Body of pancreas (tissue), 4 donors: ENCODE data around the gene RER1. TPM values are rescaled to one million over a fixed set of nuclear protein-coding genes. Genes with fewer than 3 reads are reported as not detected.

Source experiments
- ATAC-seq: fragments of 150-250 bp; one replicate; pipeline ENCODE4 v1.9.1; 2016
- DNase-seq, 4 donors: peaks; one replicate each; pipeline ENCODE4 v3.0.0-alpha.2; 2019
- H3K27ac ChIP-seq, 4 donors: fragments of 200-600 bp; sonication (generic); 1 replicate in 3 of 4; 2 replicates in 1 of 4; pipeline versions ENCODE4 v1.5.1 to v1.6.1; 2016 to 2019; ENCODE audit warnings: mild to moderate bottlenecking in 1 of 4, mixed read lengths in 1 of 4, moderate library complexity in 1 of 4
- H3K27me3 ChIP-seq, 2 donors: fragments of 200-600 bp; sonication (generic); one replicate each; pipeline ENCODE4 v1.6.0; 2016; ENCODE audit warnings: mild to moderate bottlenecking in 1 of 2
- H3K36me3 ChIP-seq, 2 donors: fragments of 200-600 bp; sonication (generic); replicated peaks in 1 of 2; 2 replicates each; pipeline ENCODE4 v1.5.1; 2016; ENCODE audit warnings: low read depth in 2 of 2; ENCODE audit not compliant: insufficient read depth in 1 of 2
- H3K4me1 ChIP-seq: fragments of 200-600 bp; sonication (generic); one replicate; pipeline ENCODE4 v1.6.0; 2016
- H3K4me3 ChIP-seq, 2 donors: fragments of 200-600 bp; sonication (generic); 1 replicate in 1 of 2; 2 replicates in 1 of 2; pipeline ENCODE4 v1.5.1; 2016 to 2019
- H3K9me3 ChIP-seq, 3 donors: fragments of 200-600 bp; sonication (generic); 1 replicate in 2 of 3; 2 replicates in 1 of 3; pipeline ENCODE4 v1.5.1; 2016
- CTCF ChIP-seq, 7 experiments: fragments of 450-650 bp in 4 of 7; fragments of 200-600 bp in 3 of 7; sonication (generic) in 3 of 7; IDR thresholded peaks; one replicate each; pipeline ENCODE4 v1.5.1; 2016 to 2019; ENCODE audit warnings: antibody characterized with exemption in 7 of 7
- POLR2A ChIP-seq, 3 donors: fragments of 450-650 bp; IDR thresholded peaks; one replicate each; pipeline ENCODE4 v1.6.1; 2016; ENCODE audit warnings: antibody characterized with exemption in 3 of 3, mild to moderate bottlenecking in 2 of 3
- WGBS, 2 donors: methylation state at CpG; one replicate each; pipeline ENCODE4 v1.1.5; 2017; 5-methylcytosine and 5-hydroxymethylcytosine counted together
- intact Hi-C: fragments of 100-400 bp; cut with DNase I; formaldehyde crosslinking; loops from one replicate; pipeline ENCODE4 v1.15.1; 2023
- total RNA-seq, 2 donors: library from RNA; depleted of rRNA; stranded (reverse); fragments of >200 nt; gene quantifications; one replicate each; pipeline ENCODE4 v1.1.0, GENCODE V29; 2016

The RER1 gene
- total RNA-seq, 2 donors from 2014 or later, result 50.3 to 57.7 TPM

- ATAC-seq, result no peak
- no peak overlapping the region for H3K27ac ChIP-seq
Measured at GRCh38 chr1:2399890-2400575, 8.4 kb downstream of the RER1 start.

GRCh38 chr1:2400576-2400909, 8.9 kb downstream of the RER1 start:
- 79 to 87% methylated on average over 10 of the region's 10 CpGs for WGBS, 2 donors
- intact Hi-C loops, result loop anchor here (5.0 kb wide), 1 partner anchor 122 kb away; no protein-coding TSS in a partner anchor
- Histone ChIP-seq H3K27me3 (no peaks in the 10 kb centered on the region), H3K36me3 (peaks cover 0 to 50% of the 10 kb centered on the region in 2 donors), H3K27ac (no peak overlapping the region), H3K9me3 (no peaks in the 10 kb centered on the region), H3K4me1 (no peaks in the 10 kb centered on the region), H3K4me3 (no peak overlapping the region)
- TF ChIP-seq POLR2A (IDR thresholded peaks at IDR 0.05), result no peak
- TF ChIP-seq CTCF (IDR thresholded peaks at IDR 0.05), result no peak
- no peak for ATAC-seq
- DNase-seq, result no peak

More at GRCh38 chr1:2399890-2400575, 8.4 kb downstream of the RER1 start:
- intact Hi-C loops, result loop anchor here (5.0 kb wide), 1 partner anchor 122 kb away; no protein-coding TSS in a partner anchor
- no peak for DNase-seq
- Histone ChIP-seq H3K36me3 (peaks cover 0 to 47% of the 10 kb centered on the region in 2 donors), H3K4me3 (no peak overlapping the region), H3K4me1 (peaks cover 4% of the 10 kb centered on the region), H3K9me3 (no peaks in the 10 kb centered on the region), H3K27me3 (no peaks in the 10 kb centered on the region)
- 89 to 91% methylated on average over 18 to 21 of the region's 22 CpGs for WGBS, 2 donors
- TF ChIP-seq POLR2A (IDR thresholded peaks at IDR 0.05), result no peak
- TF ChIP-seq CTCF (IDR thresholded peaks at IDR 0.05), result no peak

GRCh38 chr1:2400950-2401649, 9.5 kb downstream of the RER1 start:
- intact Hi-C loops, result loop anchor here (5.0 kb wide), 1 partner anchor 121 kb away; no protein-coding TSS in a partner anchor
- Histone ChIP-seq H3K27ac (no peak overlapping the region), H3K4me1 (no peaks in the 10 kb centered on the region), H3K27me3 (no peaks in the 10 kb centered on the region), H3K4me3 (no peak overlapping the region), H3K9me3 (no peaks in the 10 kb centered on the region), H3K36me3 (peaks cover 0 to 50% of the 10 kb centered on the region in 2 donors)
- 88 to 90% methylated on average over 11 to 13 of the region's 14 CpGs for WGBS, 2 donors
- TF ChIP-seq CTCF (IDR thresholded peaks at IDR 0.05), result no peak
- TF ChIP-seq POLR2A (IDR thresholded peaks at IDR 0.05), result no peak
- ATAC-seq (no peak), DNase-seq (no peak)

GRCh38 chr1:2402420-2402819, 10.8 kb downstream of the RER1 start:
- WGBS, 2 donors, result 87 to 91% methylated on average over 13 to 23 of the region's 23 CpGs
- Histone ChIP-seq H3K27me3 (no peaks in the 10 kb centered on the region), H3K4me1 (no peaks in the 10 kb centered on the region), H3K36me3 (peaks cover 0 to 45% of the 10 kb centered on the region in 2 donors), H3K9me3 (no peaks in the 10 kb centered on the region), H3K4me3 (no peak overlapping the region), H3K27ac (no peak overlapping the region)
- ATAC-seq, result no peak
- no peak for TF ChIP-seq POLR2A (IDR thresholded peaks at IDR 0.05)
- TF ChIP-seq CTCF (IDR thresholded peaks at IDR 0.05), result no peak
- no peak for DNase-seq
- intact Hi-C loops, result loop anchor here (5.0 kb wide), 1 partner anchor 120 kb away; no protein-coding TSS in a partner anchor
